Naive thymus-derived CD4-positive, alpha-beta T cell (primary cell): ENCODE data around the gene BANK1. TPM values are rescaled to one million over a fixed set of nuclear protein-coding genes. Genes with fewer than 3 reads are reported as not detected.

Experiments
- ATAC-seq: fragments of 150-1000 bp; cut with Tn5 transposase; 2 replicates; pipeline ENCODE4 v1.10.0; 2021; ENCODE audit warnings: mild to moderate bottlenecking, moderate library complexity
- CTCF ChIA-PET: fragments of 350-600 bp; sonication (Branson Sonifier 250); formaldehyde crosslinking; loops from one replicate; lab custom pipeline; 2021; ENCODE audit warnings: antibody characterized with exemption; lab: Charles Lee
- POLR2A ChIA-PET: fragments of 350-600 bp; sonication (Branson Sonifier 250); formaldehyde crosslinking; loops from one replicate; lab custom pipeline; 2021; ENCODE audit warnings: antibody characterized with exemption, inconsistent platforms; lab: Charles Lee
- DNase-seq, 9 donors: peaks; one replicate each; pipeline versions ENCODE4 v3.0.0 to v3.0.0-alpha.2; 2020 to 2022; ENCODE audit warnings: mixed read lengths in 1 of 9
- H3K27ac ChIP-seq: one replicate; pipeline ENCODE4 v1.7.0; 2013; ENCODE audit warnings: mild to moderate bottlenecking, low read depth, low read length, moderate library complexity
- H3K27me3 ChIP-seq, 2 donors: one replicate each; pipeline ENCODE4 v1.7.0; 2013; ENCODE audit warnings: low read length in 2 of 2, mild to moderate bottlenecking in 2 of 2, moderate library complexity in 2 of 2; ENCODE audit not compliant: control insufficient read depth in 2 of 2, insufficient read depth in 2 of 2
- H3K36me3 ChIP-seq, 3 experiments: 1 replicate in 2 of 3; 2 replicates in 1 of 3; pipeline ENCODE4 v1.7.0; 2013; ENCODE audit warnings: low read length in 3 of 3, mild to moderate bottlenecking in 3 of 3, moderate library complexity in 1 of 3; ENCODE audit not compliant: insufficient read depth in 3 of 3, control insufficient read depth in 2 of 3
- H3K4me1 ChIP-seq, 2 donors: one replicate each; pipeline ENCODE4 v1.7.0; 2013; ENCODE audit warnings: low read length in 2 of 2, mild to moderate bottlenecking in 2 of 2, moderate library complexity in 1 of 2; ENCODE audit not compliant: control insufficient read depth in 2 of 2, insufficient read depth in 2 of 2
- H3K4me3 ChIP-seq: 2 replicates; pipeline ENCODE4 v1.7.0; 2013; ENCODE audit warnings: mild to moderate bottlenecking, low read length
- H3K9me3 ChIP-seq, 3 experiments: 1 replicate in 2 of 3; 2 replicates in 1 of 3; pipeline ENCODE4 v1.7.0; 2013; ENCODE audit warnings: low read length in 3 of 3; ENCODE audit not compliant: control insufficient read depth in 2 of 3
- H3K27ac Mint-ChIP-seq, 9 donors: one replicate each; pipeline ENCODE4 v1.8.0; 2020 to 2022; ENCODE audit warnings: mixed read lengths in 9 of 9, mild to moderate bottlenecking in 8 of 9, moderate library complexity in 5 of 9, inconsistent platforms in 2 of 9
- H3K27me3 Mint-ChIP-seq, 5 donors: one replicate each; pipeline ENCODE4 v1.8.0; 2021 to 2022; ENCODE audit warnings: mixed read lengths in 5 of 5, mild to moderate bottlenecking in 1 of 5
- H3K36me3 Mint-ChIP-seq, 5 donors: one replicate each; pipeline ENCODE4 v1.8.0; 2020 to 2022; ENCODE audit warnings: mixed read lengths in 5 of 5, mild to moderate bottlenecking in 3 of 5, inconsistent platforms in 1 of 5
- H3K4me1 Mint-ChIP-seq, 7 donors: one replicate each; pipeline ENCODE4 v1.8.0; 2020 to 2022; ENCODE audit warnings: mixed read lengths in 7 of 7, mild to moderate bottlenecking in 3 of 7, inconsistent platforms in 1 of 7
- H3K4me3 Mint-ChIP-seq, 10 donors: one replicate each; pipeline ENCODE4 v1.8.0; 2020 to 2022; ENCODE audit warnings: mild to moderate bottlenecking in 10 of 10, mixed read lengths in 10 of 10, moderate library complexity in 6 of 10, inconsistent platforms in 2 of 10
- H3K9me3 Mint-ChIP-seq, 11 donors: one replicate each; pipeline ENCODE4 v1.8.0; 2020 to 2022; ENCODE audit warnings: mixed read lengths in 11 of 11, mild to moderate bottlenecking in 4 of 11, inconsistent platforms in 1 of 11, moderate library complexity in 1 of 11
- intact Hi-C, 2 donors: fragments of 100-400 bp; cut with micrococcal nuclease; formaldehyde crosslinking; loops; one replicate each; pipeline ENCODE4 v1.15.1; 2023
- polyA plus RNA-seq, 2 donors: library from polyadenylated mRNA; unstranded; fragments of 300-500 nt; fragmentation: Illumina TruSeq; gene quantifications; one replicate each; pipeline ENCODE4 v1.2.3, GENCODE V29; 2021
- total RNA-seq, 6 experiments: library from RNA in 5 of 6; stranded (reverse) in 5 of 6; gene quantifications; 1 replicate in 5 of 6; 2 replicates in 1 of 6; pipeline ENCODE4 v1.2.3 and lab custom pipeline; 2021 to 2026

BANK1 gene
- total and polyA plus RNA-seq, 7 experiments from 2014 or later: 0.22 to 8.3 (median 0.54) TPM

DNA sequence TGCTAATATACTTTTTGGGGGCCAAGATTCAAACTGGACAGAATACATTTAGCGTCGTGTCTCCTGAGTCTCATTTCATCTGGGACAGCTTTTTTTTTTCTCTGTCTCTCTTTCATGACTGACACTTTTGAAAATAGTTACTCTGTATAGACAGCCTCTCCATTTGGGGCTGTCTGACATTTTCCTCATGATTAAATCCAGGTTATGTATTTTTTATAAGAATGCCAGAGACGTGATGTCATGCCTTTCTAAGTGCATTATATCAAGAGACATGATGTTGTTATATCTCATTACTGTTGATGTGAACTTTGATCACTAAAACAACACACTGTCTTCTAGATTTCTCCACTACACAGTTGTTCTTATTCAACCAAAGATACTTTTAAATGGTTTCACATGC lies 199.0 kb downstream of the BANK1 start:
- intact Hi-C loops: no loop called here
- Histone ChIP-seq H3K27me3 (no peaks in the 10 kb centered on the region), H3K36me3 (no peaks in the 10 kb centered on the region), H3K4me1 (no peaks in the 10 kb centered on the region), H3K27ac (no peak overlapping the region), H3K4me3 (no peak overlapping the region), H3K9me3 (no peaks in the 10 kb centered on the region)
- H3K36me3 Mint-ChIP-seq: peaks cover 0 to 5% (median 0%) of the 10 kb centered on the region in 5 donors
- H3K9me3 Mint-ChIP-seq: peaks cover 0 to 5% (median 0%) of the 10 kb centered on the region in 11 donors
- ATAC-seq (no peak), DNase-seq (no peak)
- no peaks in the 10 kb centered on the region for H3K4me1 Mint-ChIP-seq
- no peak overlapping the region for H3K4me3 Mint-ChIP-seq
- H3K27me3 Mint-ChIP-seq: peaks cover 0 to 13% (median 9%) of the 10 kb centered on the region in 5 donors
- POLR2A ChIA-PET: no interaction called here
- no peak overlapping the region for H3K27ac Mint-ChIP-seq
- CTCF ChIA-PET: no interaction called here

DNA sequence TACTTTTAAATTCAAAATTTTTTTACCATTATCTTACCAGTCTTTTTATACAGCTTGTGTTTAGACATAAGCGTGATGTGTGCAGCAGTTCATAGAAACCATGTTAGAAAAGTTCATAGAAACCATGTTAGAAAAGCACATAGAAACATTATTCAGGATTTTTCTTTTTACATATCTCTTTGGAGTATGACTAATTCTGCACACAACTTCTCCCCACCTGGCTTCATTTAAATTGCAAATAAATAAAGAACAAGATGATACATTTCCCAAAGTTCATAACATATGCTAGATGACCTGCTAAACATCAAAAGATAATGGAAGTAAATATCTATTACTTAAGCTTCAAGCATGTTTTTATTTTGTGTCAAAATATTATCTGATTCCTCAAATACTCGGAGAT lies 201.9 kb downstream of the BANK1 start:
- no peaks in the 10 kb centered on the region for H3K4me1 Mint-ChIP-seq
- Histone ChIP-seq H3K27ac (no peak overlapping the region), H3K36me3 (no peaks in the 10 kb centered on the region), H3K4me3 (no peak overlapping the region), H3K9me3 (no peaks in the 10 kb centered on the region), H3K4me1 (no peaks in the 10 kb centered on the region), H3K27me3 (no peaks in the 10 kb centered on the region)
- intact Hi-C loops: no loop called here
- POLR2A ChIA-PET: no interaction called here
- peaks cover 0 to 12% (median 0%) of the 10 kb centered on the region in 5 donors for H3K27me3 Mint-ChIP-seq
- H3K9me3 Mint-ChIP-seq: peaks cover 0 to 4% (median 0%) of the 10 kb centered on the region in 11 donors
- CTCF ChIA-PET: no interaction called here
- no peak for ATAC-seq
- H3K36me3 Mint-ChIP-seq: no peaks in the 10 kb centered on the region
- DNase-seq: no peak
- H3K27ac Mint-ChIP-seq: no peak overlapping the region
- H3K4me3 Mint-ChIP-seq: no peak overlapping the region

DNA sequence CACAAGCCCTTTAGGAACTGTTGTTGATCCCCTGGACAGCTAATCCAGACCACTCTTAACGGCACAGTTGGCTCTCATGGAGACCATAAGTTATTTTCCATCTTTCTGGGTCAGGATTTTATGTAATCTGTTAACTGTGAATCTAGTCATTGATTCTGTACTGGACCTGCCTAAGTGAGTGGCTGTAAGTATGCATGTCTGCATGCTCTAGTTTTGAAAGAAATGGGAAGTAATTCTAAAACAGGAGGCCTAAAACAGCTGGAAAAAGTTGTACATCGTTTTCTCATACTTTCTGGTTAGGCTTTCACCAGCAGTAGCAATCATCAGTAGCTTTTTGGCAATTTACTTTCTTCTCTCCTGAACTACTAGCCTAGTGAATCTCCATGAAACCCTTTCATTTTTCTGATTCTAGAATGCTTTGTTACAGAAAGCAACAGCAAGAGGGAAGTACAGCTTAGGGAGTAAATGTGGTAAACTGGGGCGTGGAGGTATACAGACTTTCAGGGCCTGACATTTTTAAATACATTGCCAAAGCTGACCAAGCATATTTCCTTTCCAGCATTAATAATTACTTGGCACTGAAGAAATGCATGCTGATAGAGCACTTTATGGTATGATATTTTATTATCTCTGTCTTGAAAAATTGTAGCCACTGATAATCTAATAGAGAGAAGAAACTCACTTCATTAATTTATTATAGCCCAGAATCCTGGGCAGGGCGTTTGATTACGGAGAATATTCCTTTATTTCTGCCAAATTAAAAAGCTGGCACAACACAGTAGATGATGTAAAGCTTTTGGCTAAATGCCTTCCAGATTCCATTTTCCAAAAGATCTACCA lies 202.7 kb downstream of the BANK1 start:
- Mint-ChIP-seq H3K27ac (no peak overlapping the region), H3K27me3 (peaks cover 0 to 15% (median 0%) of the 10 kb centered on the region in 5 donors), H3K36me3 (no peaks in the 10 kb centered on the region), H3K9me3 (peaks cover 0 to 4% (median 0%) of the 10 kb centered on the region in 11 donors), H3K4me1 (no peaks in the 10 kb centered on the region), H3K4me3 (no peak overlapping the region)
- ChIA-PET CTCF (no interaction called here), POLR2A (no interaction called here)
- intact Hi-C loops: no loop called here
- Histone ChIP-seq H3K36me3 (no peaks in the 10 kb centered on the region), H3K4me3 (no peak overlapping the region), H3K27ac (no peak overlapping the region), H3K4me1 (no peaks in the 10 kb centered on the region), H3K9me3 (no peaks in the 10 kb centered on the region), H3K27me3 (no peaks in the 10 kb centered on the region)
- ATAC-seq (no peak), DNase-seq (no peak)

DNA sequence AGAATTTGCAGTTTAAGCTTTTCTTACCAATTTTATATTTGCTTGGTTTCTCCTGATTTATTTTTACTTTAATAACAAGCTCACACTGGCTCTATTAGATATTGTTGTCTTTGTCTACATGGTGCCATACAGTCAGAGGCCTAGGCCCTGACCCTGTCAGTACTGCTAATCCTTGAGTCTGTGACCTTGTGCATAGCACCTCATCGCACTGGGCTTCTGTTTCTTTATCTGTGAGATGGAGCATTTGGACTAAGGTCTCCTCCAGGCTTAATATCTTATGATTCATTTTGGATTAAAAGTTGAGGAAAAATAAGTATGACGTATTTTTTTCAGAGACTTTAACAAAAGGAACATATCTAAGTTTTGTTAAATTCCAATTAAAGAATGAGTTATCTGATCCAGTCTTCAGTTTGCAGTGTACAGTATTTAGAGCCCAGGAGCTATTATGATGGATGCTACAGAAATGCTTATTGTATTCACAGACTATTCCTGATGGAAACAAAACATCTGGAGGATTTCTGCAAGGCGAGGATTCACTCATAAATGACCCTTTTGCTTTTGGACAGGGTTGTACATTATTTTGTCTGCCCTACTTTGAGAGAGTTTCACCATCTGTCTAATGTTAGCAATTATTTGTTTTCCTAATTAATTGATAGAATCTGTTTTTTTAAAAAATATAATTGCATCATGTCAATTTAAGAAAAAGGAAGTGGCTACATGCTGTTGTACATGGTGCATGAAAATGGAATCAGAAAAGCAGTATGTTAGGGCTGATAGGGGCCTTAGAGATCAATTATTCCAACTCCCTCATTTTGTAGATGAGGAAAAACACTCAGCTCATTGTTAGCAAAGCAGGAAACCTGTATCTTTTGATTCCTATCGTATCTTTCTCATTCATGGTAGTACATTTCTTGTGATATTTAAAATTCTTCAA lies 203.6 kb downstream of the BANK1 start:
- Mint-ChIP-seq H3K36me3 (no peaks in the 10 kb centered on the region), H3K4me3 (no peak overlapping the region), H3K4me1 (no peaks in the 10 kb centered on the region), H3K9me3 (peaks cover 0 to 4% (median 0%) of the 10 kb centered on the region in 11 donors), H3K27ac (no peak overlapping the region), H3K27me3 (peaks cover 0 to 17% (median 0%) of the 10 kb centered on the region in 5 donors)
- CTCF ChIA-PET: no interaction called here
- no peak for DNase-seq
- no peak for ATAC-seq
- H3K27me3 ChIP-seq: no peaks in the 10 kb centered on the region
- no peak overlapping the region for H3K4me3 ChIP-seq
- H3K36me3 ChIP-seq: no peaks in the 10 kb centered on the region
- intact Hi-C loops: no loop called here
- POLR2A ChIA-PET: no interaction called here
- H3K4me1 ChIP-seq: no peaks in the 10 kb centered on the region
- H3K27ac ChIP-seq: no peak overlapping the region
- no peaks in the 10 kb centered on the region for H3K9me3 ChIP-seq

DNA sequence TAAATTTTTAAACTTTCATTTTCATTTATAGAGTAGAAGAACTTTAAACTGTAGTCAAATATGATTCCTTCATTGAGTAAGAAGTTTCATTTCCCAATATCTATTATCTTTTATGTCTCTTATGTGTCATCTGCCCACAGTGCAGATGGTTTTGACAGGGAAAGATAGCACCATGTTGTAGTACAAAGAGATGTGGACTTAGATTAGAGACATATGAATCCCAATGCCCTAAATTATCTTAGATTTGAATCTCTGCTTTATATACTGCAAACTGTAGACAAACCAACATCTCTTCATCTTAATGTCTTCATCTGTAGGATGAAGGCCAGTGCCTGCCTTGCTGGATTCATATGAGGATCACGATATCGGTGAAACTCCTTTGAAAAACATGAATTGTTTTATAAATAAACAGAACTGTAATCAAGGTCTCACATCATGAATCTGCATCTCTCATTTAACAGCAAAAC lies 217.5 kb downstream of the BANK1 start:
- peaks cover 0 to 5% (median 2%) of the 10 kb centered on the region in 7 donors for H3K4me1 Mint-ChIP-seq
- intact Hi-C loops: no loop called here
- Histone ChIP-seq H3K4me1 (no peaks in the 10 kb centered on the region), H3K27ac (no peak overlapping the region), H3K27me3 (no peaks in the 10 kb centered on the region), H3K4me3 (no peak overlapping the region), H3K9me3 (no peaks in the 10 kb centered on the region), H3K36me3 (no peaks in the 10 kb centered on the region)
- DNase-seq: no peak
- H3K9me3 Mint-ChIP-seq: no peaks in the 10 kb centered on the region
- ChIA-PET POLR2A (no interaction called here), CTCF (no interaction called here)
- H3K4me3 Mint-ChIP-seq: no peak overlapping the region
- no peak for ATAC-seq
- no peak overlapping the region for H3K27ac Mint-ChIP-seq
- no peaks in the 10 kb centered on the region for H3K36me3 Mint-ChIP-seq
- peaks cover 0 to 5% (median 0%) of the 10 kb centered on the region in 5 donors for H3K27me3 Mint-ChIP-seq

DNA sequence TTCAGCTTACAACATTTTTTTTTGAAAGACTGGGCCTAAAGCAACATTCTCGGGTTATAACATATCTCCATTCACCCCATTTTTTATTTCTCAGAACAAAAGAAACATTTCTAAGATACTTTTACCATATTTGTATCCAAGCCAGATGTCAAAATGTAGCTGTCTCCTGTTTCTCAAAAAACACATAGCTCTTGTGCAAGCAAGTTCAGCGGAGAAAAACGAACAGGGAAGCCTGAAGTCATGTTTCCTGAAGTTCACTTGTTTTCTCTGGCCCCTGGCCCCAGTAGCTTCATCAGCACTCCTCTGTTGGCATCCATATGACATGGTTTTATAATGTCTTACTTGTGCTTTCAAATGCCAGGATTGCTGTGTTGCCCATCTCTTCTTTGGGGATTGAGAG lies 218.2 kb downstream of the BANK1 start:
- Mint-ChIP-seq H3K36me3 (no peaks in the 10 kb centered on the region), H3K27me3 (peaks cover 0 to 1% (median 0%) of the 10 kb centered on the region in 5 donors), H3K9me3 (no peaks in the 10 kb centered on the region), H3K4me1 (peaks cover 0 to 5% (median 3%) of the 10 kb centered on the region in 7 donors), H3K27ac (no peak overlapping the region), H3K4me3 (no peak overlapping the region)
- Histone ChIP-seq H3K4me1 (no peaks in the 10 kb centered on the region), H3K36me3 (no peaks in the 10 kb centered on the region), H3K4me3 (no peak overlapping the region), H3K27me3 (no peaks in the 10 kb centered on the region), H3K27ac (no peak overlapping the region), H3K9me3 (no peaks in the 10 kb centered on the region)
- CTCF ChIA-PET: no interaction called here
- intact Hi-C loops: no loop called here
- POLR2A ChIA-PET: no interaction called here
- DNase-seq: no peak
- ATAC-seq: no peak
